Panc1 (cell line): ENCODE data around the gene SMIM13. TPM values are rescaled to one million over a fixed set of nuclear protein-coding genes. Genes with fewer than 3 reads are reported as not detected.

Experiments used
- ATAC-seq: fragments of 200-7000 bp; cut with Tn5 transposase; 2 replicates; pipeline ENCODE4 v1.9.1; 2020; ENCODE audit warnings: mild to moderate bottlenecking, moderate library complexity
- BruUV-seq: library from RNA; stranded (reverse); fragments of 400-500 nt; replicated peaks from 2 replicates; lab custom pipeline; 2021; lab: Mats Ljungman, UMichigan
- CTCF ChIA-PET: fragments of 300-600 bp; sonication (Branson Sonifier 250); formaldehyde crosslinking; loops from one replicate; lab custom pipeline; 2022; ENCODE audit warnings: antibody characterized with exemption; lab: Charles Lee
- POLR2A ChIA-PET: fragments of 300-600 bp; sonication (Branson Sonifier 250); formaldehyde crosslinking; loops from one replicate; lab custom pipeline; 2022; ENCODE audit warnings: antibody characterized with exemption; lab: Charles Lee
- DNase-seq: peaks from one replicate; pipeline ENCODE4 v3.0.0-alpha.2; 2010; ENCODE audit warnings: low read depth, low spot score
- H3K27ac ChIP-seq: 2 replicates; pipeline ENCODE4 v1.5.1; 2011; ENCODE audit warnings: mild to moderate bottlenecking, low read length, inconsistent platforms
- H3K27me3 ChIP-seq: fragments of 200-500 bp; sonication (Bioruptor generic); 2 replicates; pipeline ENCODE4 v1.6.0; 2014; ENCODE audit warnings: low read length, inconsistent platforms; ENCODE audit not compliant: control insufficient read depth, insufficient read depth
- H3K36me3 ChIP-seq: fragments of 200-500 bp; sonication (Bioruptor generic); 2 replicates; pipeline ENCODE4 v1.5.1; 2014; ENCODE audit warnings: inconsistent platforms, mild to moderate bottlenecking, low read length, moderate library complexity; ENCODE audit not compliant: control insufficient read depth, insufficient read depth
- H3K4me1 ChIP-seq: 2 replicates; pipeline ENCODE4 v1.5.1; 2011; ENCODE audit warnings: inconsistent platforms, mild to moderate bottlenecking, low read length, moderate library complexity; ENCODE audit not compliant: control insufficient read depth, insufficient read depth
- H3K4me3 ChIP-seq, 2 experiments: 2 replicates each; pipeline ENCODE4 v1.5.1; 2011 to 2012; ENCODE audit warnings: low read depth in 2 of 2, low read length in 2 of 2, mild to moderate bottlenecking in 2 of 2, inconsistent platforms in 1 of 2, moderate library complexity in 1 of 2
- H3K9me3 ChIP-seq: fragments of 200-500 bp; sonication (Bioruptor generic); 2 replicates; pipeline ENCODE4 v1.5.1; 2014; ENCODE audit warnings: low read depth, mild to moderate bottlenecking, inconsistent platforms, low read length, moderate library complexity; ENCODE audit not compliant: control insufficient read depth, insufficient read depth
- CTCF ChIP-seq: fragments of 450-650 bp; IDR thresholded peaks from 2 replicates; pipeline ENCODE4 v1.5.1; 2017; ENCODE audit warnings: mild to moderate bottlenecking
- POLR2AphosphoS5 ChIP-seq: IDR thresholded peaks from 2 replicates; pipeline ENCODE4 v1.6.1; 2012; ENCODE audit warnings: mild to moderate bottlenecking, low read depth, low read length, moderate library complexity
- REST ChIP-seq, 2 experiments: IDR thresholded peaks; 2 replicates each; pipeline ENCODE4 v1.6.1; 2011 to 2012; ENCODE audit warnings: low read depth in 2 of 2, control low read depth in 1 of 2, low read length in 1 of 2, mild to moderate bottlenecking in 1 of 2, moderate library complexity in 1 of 2; ENCODE audit not compliant: insufficient read depth in 1 of 2
- SIN3A ChIP-seq: IDR thresholded peaks from 2 replicates; pipeline ENCODE4 v1.6.1; 2012; ENCODE audit warnings: low read depth, mild to moderate bottlenecking, low read length, moderate library complexity, borderline replicate concordance; ENCODE audit not compliant: insufficient read depth
- TCF7L2 ChIP-seq: IDR thresholded peaks from 2 replicates; pipeline ENCODE4 v1.6.1; 2011; ENCODE audit warnings: mild to moderate bottlenecking, low read depth, low read length, inconsistent platforms
- in situ Hi-C: cut with HindIII; loops from 2 replicates; pipeline ENCODE4 v1.10.0; 2016; ENCODE audit warnings: low sequenced_read_pairs, low pct_unique_long_range_greater_than_20kb
- intact Hi-C: fragments of 100-400 bp; cut with micrococcal nuclease; formaldehyde crosslinking; loops from one replicate; pipeline ENCODE4 v1.10.0; 2022; ENCODE audit not compliant: unreplicated experiment
- total RNA-seq: library from RNA; stranded (reverse); gene quantifications from one replicate; pipeline ENCODE4 v1.2.1, GENCODE V29; 2021; ENCODE audit not compliant: unreplicated experiment

Gene SMIM13
- total RNA-seq, 1 experiment from 2014 or later = 17.6 TPM

- no peak for DNase-seq
- no peak for TF ChIP-seq POLR2AphosphoS5
- TF ChIP-seq REST (IDR thresholded peaks at IDR 0.05; ENCODE audit: insufficient read depth in 1 of 2, low read depth in 2 of 2, low read length in 1 of 2) = no peak
- no peak for TF ChIP-seq CTCF
- TF ChIP-seq TCF7L2 = no peak
- TF ChIP-seq SIN3A = no peak
- in situ Hi-C loops (no loop called here), intact Hi-C loops (no loop called here)
- POLR2A ChIA-PET = no interaction called here
- no peak overlapping the region for H3K4me3 ChIP-seq
- peak overlapping the region; percentile 88; the same call in 1 of the 2 replicates for H3K27ac ChIP-seq
- no peaks in the 10 kb centered on the region for H3K27me3 ChIP-seq
- no TSS peak for BruUV-seq
- peaks cover 13% of the 10 kb centered on the region for H3K4me1 ChIP-seq
- H3K9me3 ChIP-seq = peaks cover 4% of the 10 kb centered on the region; the same call in 1 of the 2 replicates
- no peaks in the 10 kb centered on the region for H3K36me3 ChIP-seq
- CTCF ChIA-PET = no interaction called here
- ATAC-seq = no peak
These were observed 2.5 kb downstream of the SMIM13 start for GRCh38 chr6:11096109-11096508.

GRCh38 chr6:11097476-11097875 lies 3.8 kb downstream of the SMIM13 start:
- ChIA-PET POLR2A (no interaction called here), CTCF (no interaction called here)
- no peaks in the 10 kb centered on the region for H3K36me3 ChIP-seq
- BruUV-seq = no TSS peak
- peaks cover 13% of the 10 kb centered on the region for H3K4me1 ChIP-seq
- H3K4me3 ChIP-seq = no peak overlapping the region
- TF ChIP-seq SIN3A = no peak
- no peak for TF ChIP-seq TCF7L2
- no peaks in the 10 kb centered on the region for H3K27me3 ChIP-seq
- intact Hi-C loops (no loop called here), in situ Hi-C loops (no loop called here)
- DNase-seq = no peak
- H3K27ac ChIP-seq = no peak overlapping the region
- peaks cover 7% of the 10 kb centered on the region; the same call in 1 of the 2 replicates for H3K9me3 ChIP-seq
- ATAC-seq = no peak

GRCh38 chr6:11098004-11098403 lies 4.4 kb downstream of the SMIM13 start:
- no TSS peak for BruUV-seq
- H3K4me3 ChIP-seq = no peak overlapping the region
- DNase-seq (no peak), ATAC-seq (no peak)
- no peak for TF ChIP-seq TCF7L2
- no peak for TF ChIP-seq REST (IDR thresholded peaks at IDR 0.05; ENCODE audit: insufficient read depth in 1 of 2, low read depth in 2 of 2, low read length in 1 of 2)
- TF ChIP-seq SIN3A = no peak
- no peak for TF ChIP-seq POLR2AphosphoS5
- CTCF ChIA-PET = no interaction called here
- peaks cover 7% of the 10 kb centered on the region; the same call in 1 of the 2 replicates for H3K9me3 ChIP-seq
- POLR2A ChIA-PET = no interaction called here
- in situ Hi-C loops (no loop called here), intact Hi-C loops (no loop called here)
- no peak overlapping the region for H3K27ac ChIP-seq
- peaks cover 8% of the 10 kb centered on the region for H3K4me1 ChIP-seq
- no peaks in the 10 kb centered on the region for H3K27me3 ChIP-seq
- H3K36me3 ChIP-seq = no peaks in the 10 kb centered on the region
